ENCODE measurements around the gene KANSL2.
"Not testable (repeated sequence)": the region's sequence is repeated elsewhere in the genome, so short reads cannot be mapped to it uniquely, and the experiment has no call there.

The KANSL2 gene

DNA sequence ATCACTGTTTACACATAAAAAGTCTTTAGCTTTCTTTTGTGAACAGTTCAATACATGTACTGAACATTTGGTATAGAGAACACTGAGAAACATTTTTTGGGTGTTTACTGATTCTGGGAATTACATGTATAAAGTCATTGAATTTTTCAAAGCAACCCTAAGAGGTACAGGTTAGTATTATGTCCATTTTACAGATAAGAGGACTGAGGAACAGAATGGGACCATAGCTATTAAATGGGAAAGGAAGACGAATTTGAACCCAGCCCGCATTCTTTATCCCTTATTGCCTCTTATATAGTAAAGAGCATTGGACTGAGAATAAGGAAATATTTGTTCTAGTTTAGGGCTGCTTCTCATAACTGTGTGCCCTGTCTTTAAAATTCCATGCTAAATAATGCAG lies 889 bp upstream of the KANSL2 start:
- no peak overlapping the region for H3K9ac ChIP-seq (ENCODE audit: low read length)
- H3K27ac ChIP-seq (ENCODE audit: low read depth, low read length), result no peak overlapping the region
- H3K36me3 ChIP-seq (ENCODE audit: insufficient read depth, low read length), result peaks cover 20% of the 10 kb centered on the region
- peaks cover 30% of the 10 kb centered on the region for H3K4me1 ChIP-seq (ENCODE audit: insufficient read depth, low read length)
- H3K9me3 ChIP-seq (ENCODE audit: low read length), result no peaks in the 10 kb centered on the region
- no peaks in the 10 kb centered on the region for H3K27me3 ChIP-seq (ENCODE audit: control insufficient read depth in 1 of 2, insufficient read depth in 2 of 2, low read length in 2 of 2)
- H3K4me3 ChIP-seq (ENCODE audit: low read depth in 1 of 2, low read length in 2 of 2), result peak overlapping the region in 1 of 2 donors; percentile 78

DNA sequence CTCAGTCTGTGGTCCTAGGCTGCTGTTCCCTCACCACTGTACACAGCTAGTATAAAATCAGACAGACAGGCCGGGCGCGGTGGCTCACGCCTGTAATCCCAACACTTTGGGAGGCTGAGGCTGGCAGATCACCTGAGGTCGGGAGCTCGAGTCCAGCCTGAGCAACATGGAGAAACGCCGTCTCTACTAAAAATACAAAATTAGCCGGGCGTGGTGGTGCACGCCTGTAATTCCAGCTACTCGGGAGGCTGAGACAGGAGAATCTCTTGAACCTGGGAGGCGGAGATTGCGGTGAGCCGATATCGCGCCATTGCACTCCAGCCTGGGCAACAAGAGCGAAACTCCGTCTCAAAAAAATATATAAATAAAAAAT lies 481 bp upstream of the KANSL2 start:
- H3K4me3 ChIP-seq (ENCODE audit: low read depth in 1 of 2, low read length in 2 of 2), result peak overlapping the region; percentile 50 to 78
- H3K27ac ChIP-seq (ENCODE audit: low read depth, low read length), result peak overlapping the region; percentile 72
- H3K9ac ChIP-seq (ENCODE audit: low read length); H3K9me3 ChIP-seq (ENCODE audit: low read length); H3K27me3 ChIP-seq (ENCODE audit: control insufficient read depth in 1 of 2, insufficient read depth in 2 of 2, low read length in 2 of 2): not testable (repeated sequence)
- H3K4me1 ChIP-seq (ENCODE audit: insufficient read depth, low read length), result peaks cover 34% of the 10 kb centered on the region
- peaks cover 18% of the 10 kb centered on the region for H3K36me3 ChIP-seq (ENCODE audit: insufficient read depth, low read length)

DNA sequence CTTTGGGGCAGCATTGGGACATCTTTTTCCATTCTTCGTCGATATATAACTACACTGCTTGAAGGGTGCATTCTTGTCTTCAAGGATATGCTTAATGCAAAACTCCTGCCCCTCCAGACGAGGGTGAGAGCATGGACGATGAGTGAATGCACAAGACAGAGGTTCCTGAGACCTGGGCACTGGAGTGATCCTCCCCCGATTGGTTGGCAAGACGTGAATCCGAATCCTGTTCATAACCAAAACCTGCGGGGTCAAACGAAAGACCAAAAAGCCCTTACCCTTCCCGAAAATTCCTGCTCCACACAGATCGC lies 684 bp downstream of the KANSL2 start:
- no peaks in the 10 kb centered on the region for H3K27me3 ChIP-seq (ENCODE audit: control insufficient read depth in 1 of 2, insufficient read depth in 2 of 2, low read length in 2 of 2)
- peak overlapping the region; percentile 84 for H3K9ac ChIP-seq (ENCODE audit: low read length)
- H3K36me3 ChIP-seq (ENCODE audit: insufficient read depth, low read length), result peaks cover 26% of the 10 kb centered on the region
- H3K9me3 ChIP-seq (ENCODE audit: low read length), result no peaks in the 10 kb centered on the region
- H3K27ac ChIP-seq (ENCODE audit: low read depth, low read length), result peak overlapping the region; percentile 92
- H3K4me1 ChIP-seq (ENCODE audit: insufficient read depth, low read length), result peaks cover 40% of the 10 kb centered on the region
- peak overlapping the region; percentile 78 for H3K4me3 ChIP-seq (ENCODE audit: low read depth in 1 of 2, low read length in 2 of 2)

DNA sequence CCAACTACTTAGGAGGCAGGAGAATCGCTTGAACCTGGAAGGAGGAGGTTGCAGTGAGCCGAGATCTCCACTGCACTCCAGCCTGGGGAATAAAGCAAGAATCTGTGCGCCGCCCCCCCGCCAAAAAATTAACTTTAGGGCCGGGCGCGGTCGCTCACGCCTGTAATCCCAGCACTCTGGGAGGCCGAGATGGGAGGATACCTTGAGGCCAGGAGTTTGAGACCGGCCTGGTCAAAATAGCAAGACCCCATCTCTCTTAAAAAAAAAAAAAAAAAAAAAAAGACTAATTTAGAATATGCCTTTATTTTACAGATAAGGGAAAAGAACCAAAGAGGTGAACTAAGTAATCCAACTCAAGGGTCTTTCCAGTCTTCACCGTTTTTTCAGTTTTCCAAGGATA lies 1.2 kb downstream of the KANSL2 start:
- Histone ChIP-seq H3K36me3 (ENCODE audit: insufficient read depth, low read length) (peaks cover 31% of the 10 kb centered on the region), H3K27me3 (ENCODE audit: control insufficient read depth in 1 of 2, insufficient read depth in 2 of 2, low read length in 2 of 2) (no peaks in the 10 kb centered on the region), H3K4me3 (ENCODE audit: low read depth in 1 of 2, low read length in 2 of 2) (peak overlapping the region; percentile 78), H3K9me3 (ENCODE audit: low read length) (no peaks in the 10 kb centered on the region), H3K9ac (ENCODE audit: low read length) (peak overlapping the region; percentile 84), H3K27ac (ENCODE audit: low read depth, low read length) (no peak overlapping the region), H3K4me1 (ENCODE audit: insufficient read depth, low read length) (peaks cover 40% of the 10 kb centered on the region)

DNA sequence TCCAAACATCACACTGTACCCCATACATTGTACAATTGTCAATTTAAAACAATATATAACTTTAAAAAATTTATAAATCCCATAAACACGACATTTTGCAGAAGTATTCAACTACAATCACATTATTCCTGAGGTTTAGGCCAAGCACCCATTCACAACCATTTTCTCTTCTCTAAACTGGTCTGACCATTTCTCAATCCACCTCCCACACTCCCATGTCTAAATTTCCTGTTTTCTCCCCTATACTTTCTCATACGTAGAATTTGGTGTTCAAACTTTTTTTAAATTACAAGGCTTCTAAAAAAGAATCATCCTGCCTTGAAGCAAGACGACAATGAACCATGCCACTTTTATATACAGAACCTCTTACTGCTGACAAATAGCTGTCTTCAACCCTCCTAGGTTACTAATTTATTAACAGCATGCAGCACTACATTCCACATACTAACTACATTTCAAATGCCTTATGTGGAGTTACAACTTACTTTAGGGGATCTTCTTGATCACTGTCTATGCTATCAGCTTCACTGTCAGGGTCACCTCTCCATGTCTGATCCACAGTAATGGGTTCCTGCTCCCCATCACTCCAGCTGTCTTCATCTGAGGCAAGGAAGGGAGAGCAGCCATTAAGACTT lies 3.4 kb downstream of the KANSL2 start:
- H3K4me1 ChIP-seq (ENCODE audit: insufficient read depth, low read length), result peaks cover 40% of the 10 kb centered on the region
- no peaks in the 10 kb centered on the region for H3K9me3 ChIP-seq (ENCODE audit: low read length)
- H3K27me3 ChIP-seq (ENCODE audit: control insufficient read depth in 1 of 2, insufficient read depth in 2 of 2, low read length in 2 of 2), result no peaks in the 10 kb centered on the region
- H3K27ac ChIP-seq (ENCODE audit: low read depth, low read length), result no peak overlapping the region
- H3K4me3 ChIP-seq (ENCODE audit: low read depth in 1 of 2, low read length in 2 of 2), result no peak overlapping the region
- no peak overlapping the region for H3K9ac ChIP-seq (ENCODE audit: low read length)
- H3K36me3 ChIP-seq (ENCODE audit: insufficient read depth, low read length), result peaks cover 31% of the 10 kb centered on the region

DNA sequence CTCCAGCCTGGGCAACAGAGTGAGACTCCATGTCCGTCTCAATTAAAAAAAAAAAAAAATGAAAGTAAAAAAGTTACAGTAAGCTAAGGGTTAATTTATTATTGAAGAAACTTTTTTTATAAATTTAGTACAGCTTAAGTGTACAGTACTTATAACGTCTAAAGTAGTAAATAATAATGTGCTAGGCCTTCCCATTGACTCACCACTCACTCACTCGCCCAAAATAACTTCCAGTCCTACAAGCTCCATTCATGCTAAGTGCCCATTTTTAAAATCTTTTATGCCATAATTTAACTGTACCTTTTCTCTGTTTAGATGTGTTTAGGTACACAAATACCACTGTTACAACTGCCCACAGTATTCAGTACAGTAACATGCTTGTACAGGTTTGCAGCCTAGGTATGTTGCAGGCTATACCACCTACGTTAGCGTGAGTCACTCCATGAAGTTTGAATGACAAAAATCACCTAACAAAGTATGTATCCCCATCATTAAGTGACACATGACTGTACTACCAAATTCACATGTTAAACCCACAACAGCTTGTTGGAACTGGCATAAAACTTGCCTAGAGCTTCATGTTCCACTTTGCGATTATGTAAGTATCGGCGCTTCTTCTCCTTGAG lies 10.7 kb downstream of the KANSL2 start:
- Histone ChIP-seq H3K4me3 (ENCODE audit: low read depth in 1 of 2, low read length in 2 of 2) (no peak overlapping the region), H3K27me3 (ENCODE audit: control insufficient read depth in 1 of 2, insufficient read depth in 2 of 2, low read length in 2 of 2) (no peaks in the 10 kb centered on the region), H3K9ac (ENCODE audit: low read length) (no peak overlapping the region), H3K9me3 (ENCODE audit: low read length) (no peaks in the 10 kb centered on the region), H3K4me1 (ENCODE audit: insufficient read depth, low read length) (no peaks in the 10 kb centered on the region), H3K27ac (ENCODE audit: low read depth, low read length) (no peak overlapping the region), H3K36me3 (ENCODE audit: insufficient read depth, low read length) (peaks cover 52% of the 10 kb centered on the region)

DNA sequence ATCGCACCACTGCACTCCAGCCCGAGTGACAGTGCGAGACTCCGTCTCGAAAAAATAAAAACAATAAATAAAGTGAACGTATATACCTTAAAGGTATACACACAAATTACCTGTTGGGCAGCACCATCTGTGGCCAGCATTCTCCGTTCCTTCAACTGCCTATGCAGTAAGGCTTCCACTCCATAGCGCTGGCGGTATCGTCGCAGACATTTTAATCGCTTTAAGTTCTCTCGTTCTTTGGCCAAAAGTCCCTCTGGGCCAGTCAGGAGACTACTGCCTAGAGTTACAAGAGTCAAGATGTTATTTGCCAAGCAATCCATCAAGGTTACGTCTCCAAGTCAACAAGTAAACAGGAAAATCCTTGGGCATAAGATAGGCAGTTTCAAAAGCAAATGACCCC lies 13.0 kb downstream of the KANSL2 start:
- Histone ChIP-seq H3K36me3 (ENCODE audit: insufficient read depth, low read length) (peaks cover 58% of the 10 kb centered on the region), H3K27me3 (ENCODE audit: control insufficient read depth in 1 of 2, insufficient read depth in 2 of 2, low read length in 2 of 2) (no peaks in the 10 kb centered on the region), H3K9ac (ENCODE audit: low read length) (no peak overlapping the region), H3K27ac (ENCODE audit: low read depth, low read length) (no peak overlapping the region), H3K9me3 (ENCODE audit: low read length) (no peaks in the 10 kb centered on the region), H3K4me1 (ENCODE audit: insufficient read depth, low read length) (no peaks in the 10 kb centered on the region), H3K4me3 (ENCODE audit: low read depth in 1 of 2, low read length in 2 of 2) (no peak overlapping the region)

DNA sequence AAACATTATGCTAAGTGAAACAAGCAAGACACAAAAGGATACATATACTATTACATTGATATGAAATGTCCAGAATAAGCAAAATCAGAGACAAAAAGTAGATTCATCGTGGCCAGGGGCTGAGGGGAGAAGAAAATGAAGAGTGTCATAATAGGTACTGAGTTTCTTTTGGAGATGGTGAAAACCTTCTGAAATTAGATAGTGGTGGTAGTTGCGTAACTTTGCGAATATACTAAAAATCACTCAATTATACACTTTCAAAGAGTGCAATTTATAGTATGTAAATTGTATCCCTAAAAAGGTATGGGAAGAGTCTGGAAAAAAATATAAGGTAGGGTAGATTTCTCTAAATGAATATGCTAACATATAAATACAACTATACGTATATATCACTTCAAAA lies 22.2 kb downstream of the KANSL2 start:
- no peaks in the 10 kb centered on the region for H3K4me1 ChIP-seq (ENCODE audit: insufficient read depth, low read length)
- no peaks in the 10 kb centered on the region for H3K27me3 ChIP-seq (ENCODE audit: control insufficient read depth in 1 of 2, insufficient read depth in 2 of 2, low read length in 2 of 2)
- H3K9me3 ChIP-seq (ENCODE audit: low read length), result no peaks in the 10 kb centered on the region
- peaks cover 42% of the 10 kb centered on the region for H3K36me3 ChIP-seq (ENCODE audit: insufficient read depth, low read length)
- no peak overlapping the region for H3K9ac ChIP-seq (ENCODE audit: low read length)
- no peak overlapping the region for H3K4me3 ChIP-seq (ENCODE audit: low read depth in 1 of 2, low read length in 2 of 2)
- H3K27ac ChIP-seq (ENCODE audit: low read depth, low read length), result no peak overlapping the region

DNA sequence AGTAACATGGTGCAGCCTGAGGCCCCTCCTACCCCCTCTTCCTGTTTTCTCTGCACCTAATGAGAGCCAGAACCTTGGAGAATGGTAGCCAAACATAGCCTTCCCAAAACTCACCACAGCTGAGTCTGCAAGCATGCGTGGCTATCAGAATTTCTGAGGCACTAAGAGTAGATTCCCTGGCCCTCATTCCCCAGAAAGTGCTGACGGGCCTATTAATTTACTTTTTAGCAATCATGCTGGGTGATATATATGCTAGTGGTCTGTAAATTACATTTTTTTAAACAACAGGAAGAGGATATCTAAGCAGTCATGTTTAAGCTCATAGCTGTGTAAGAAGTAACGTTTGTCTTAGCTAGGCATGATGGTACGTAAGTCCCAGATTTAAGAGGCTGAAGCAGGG lies 30.4 kb downstream of the KANSL2 start:
- Histone ChIP-seq H3K9ac (ENCODE audit: low read length) (no peak overlapping the region), H3K4me1 (ENCODE audit: insufficient read depth, low read length) (no peaks in the 10 kb centered on the region), H3K27me3 (ENCODE audit: control insufficient read depth in 1 of 2, insufficient read depth in 2 of 2, low read length in 2 of 2) (no peaks in the 10 kb centered on the region), H3K36me3 (ENCODE audit: insufficient read depth, low read length) (peaks cover 43% of the 10 kb centered on the region), H3K4me3 (ENCODE audit: low read depth in 1 of 2, low read length in 2 of 2) (no peak overlapping the region), H3K27ac (ENCODE audit: low read depth, low read length) (no peak overlapping the region), H3K9me3 (ENCODE audit: low read length) (no peaks in the 10 kb centered on the region)

DNA sequence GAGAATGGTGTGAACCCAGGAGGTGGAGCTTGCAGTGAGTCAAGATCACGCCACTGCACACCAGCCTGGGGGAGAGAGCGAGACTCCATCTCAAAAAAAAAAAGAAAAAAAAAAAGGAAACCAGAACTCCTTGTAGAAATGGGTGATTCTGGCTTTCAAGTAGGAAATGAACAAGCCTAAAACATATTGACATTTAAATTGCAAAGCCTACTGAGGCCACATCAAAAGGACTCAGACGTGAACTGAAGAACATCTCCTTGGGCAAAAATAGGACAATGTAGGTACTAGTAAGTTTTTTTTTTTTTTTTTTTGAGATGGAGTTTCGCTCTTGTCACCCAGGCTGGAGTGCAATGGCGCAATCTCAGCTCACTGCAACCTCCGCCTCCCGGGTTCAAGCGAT lies 36.7 kb downstream of the KANSL2 start:
- H3K27me3 ChIP-seq (ENCODE audit: control insufficient read depth in 1 of 2, insufficient read depth in 2 of 2, low read length in 2 of 2); H3K36me3 ChIP-seq (ENCODE audit: insufficient read depth, low read length); H3K9me3 ChIP-seq (ENCODE audit: low read length); H3K4me3 ChIP-seq (ENCODE audit: low read depth in 1 of 2, low read length in 2 of 2); H3K4me1 ChIP-seq (ENCODE audit: insufficient read depth, low read length); H3K27ac ChIP-seq (ENCODE audit: low read depth, low read length); H3K9ac ChIP-seq (ENCODE audit: low read length): not testable (repeated sequence)

DNA sequence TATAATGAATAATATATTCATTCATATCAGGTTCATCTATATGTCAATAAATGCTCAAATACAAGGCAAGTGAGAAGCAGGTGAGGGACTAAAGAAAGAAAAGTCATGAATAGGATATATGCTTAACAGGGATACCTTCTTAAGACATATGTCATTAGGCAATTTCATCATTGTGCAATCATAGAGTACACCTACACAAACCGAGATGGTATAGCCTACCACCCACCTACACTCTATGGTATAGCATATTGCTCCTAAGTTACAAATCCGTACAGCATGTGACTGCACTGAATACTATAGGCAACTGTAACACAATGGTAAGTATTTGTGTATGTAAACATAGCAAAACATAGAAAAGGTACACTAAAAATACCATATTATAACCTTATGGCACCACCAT lies 39.0 kb downstream of the KANSL2 start:
- Histone ChIP-seq H3K4me1 (ENCODE audit: insufficient read depth, low read length) (no peaks in the 10 kb centered on the region), H3K4me3 (ENCODE audit: low read depth in 1 of 2, low read length in 2 of 2) (no peak overlapping the region), H3K9me3 (ENCODE audit: low read length) (no peaks in the 10 kb centered on the region), H3K27ac (ENCODE audit: low read depth, low read length) (no peak overlapping the region), H3K36me3 (ENCODE audit: insufficient read depth, low read length) (no peaks in the 10 kb centered on the region), H3K27me3 (ENCODE audit: control insufficient read depth in 1 of 2, insufficient read depth in 2 of 2, low read length in 2 of 2) (no peaks in the 10 kb centered on the region), H3K9ac (ENCODE audit: low read length) (no peak overlapping the region)

DNA sequence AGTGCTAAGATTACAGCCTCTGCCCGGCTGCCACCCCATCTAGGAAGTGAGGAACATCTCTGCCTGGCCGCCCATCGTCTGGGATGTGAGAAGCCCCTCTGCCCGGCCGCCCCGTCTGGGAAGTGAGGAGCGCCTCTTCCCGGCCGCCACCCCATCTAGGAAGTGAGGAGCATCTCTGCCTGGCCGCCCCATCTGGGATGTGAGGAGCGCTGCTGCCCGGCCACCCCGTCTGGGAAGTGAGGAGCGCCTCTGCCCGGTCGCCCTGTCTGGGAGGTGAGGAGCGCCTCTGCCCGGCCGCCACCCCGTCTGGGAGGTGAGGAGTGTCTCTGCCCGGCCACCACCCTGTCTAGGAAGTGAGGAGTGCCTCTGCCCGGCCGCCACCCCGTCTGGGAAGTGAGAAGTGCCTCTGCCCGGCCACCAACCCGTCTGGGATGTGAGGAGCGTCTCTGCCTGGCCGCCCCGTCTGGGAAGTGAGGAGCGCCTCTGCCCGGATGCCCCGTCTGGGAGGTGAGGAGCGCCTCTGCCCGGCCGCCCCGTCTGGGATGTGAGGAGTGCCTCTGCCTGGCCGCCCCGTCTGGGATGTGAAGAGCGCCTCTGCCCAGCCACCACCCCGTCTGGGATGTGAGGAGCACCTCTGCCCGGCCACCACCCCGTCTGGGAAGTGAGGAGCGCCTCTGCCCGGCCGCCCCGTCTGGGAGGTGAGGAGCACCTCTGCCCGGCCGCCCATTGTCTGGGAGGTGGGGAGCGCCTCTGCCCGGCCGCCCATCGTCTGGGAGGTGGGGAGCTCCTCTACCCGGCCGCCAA lies 40.1 kb downstream of the KANSL2 start:
- H3K36me3 ChIP-seq (ENCODE audit: insufficient read depth, low read length); H3K4me3 ChIP-seq (ENCODE audit: low read depth in 1 of 2, low read length in 2 of 2); H3K4me1 ChIP-seq (ENCODE audit: insufficient read depth, low read length); H3K9me3 ChIP-seq (ENCODE audit: low read length); H3K9ac ChIP-seq (ENCODE audit: low read length); H3K27me3 ChIP-seq (ENCODE audit: control insufficient read depth in 1 of 2, insufficient read depth in 2 of 2, low read length in 2 of 2); H3K27ac ChIP-seq (ENCODE audit: low read depth, low read length): not testable (repeated sequence)
